Subcutaneous abdominal adipose tissue (tissue), 5 donors: ENCODE data around the gene STT3A.
"Not testable (repeated sequence)": the region's sequence is repeated elsewhere in the genome, so short reads cannot be mapped to it uniquely, and the experiment has no call there.

Source experiments
- H3K27ac ChIP-seq: one replicate; pipeline ENCODE4 v1.7.0; 2013; ENCODE audit warnings: low read depth, mild to moderate bottlenecking, inconsistent platforms, low read length, moderate library complexity
- H3K27me3 ChIP-seq, 5 donors: one replicate each; pipeline ENCODE4 v1.7.0; 2013; ENCODE audit warnings: low read length in 5 of 5, inconsistent platforms in 1 of 5; ENCODE audit not compliant: control insufficient read depth in 5 of 5, insufficient read depth in 4 of 5
- H3K36me3 ChIP-seq, 5 donors: one replicate each; pipeline ENCODE4 v1.7.0; 2013; ENCODE audit warnings: low read length in 5 of 5; ENCODE audit not compliant: control insufficient read depth in 5 of 5, insufficient read depth in 5 of 5
- H3K4me1 ChIP-seq, 5 donors: one replicate each; pipeline ENCODE4 v1.7.0; 2013; ENCODE audit warnings: low read length in 5 of 5, mild to moderate bottlenecking in 3 of 5, moderate library complexity in 1 of 5; ENCODE audit not compliant: control insufficient read depth in 5 of 5, insufficient read depth in 5 of 5
- H3K4me3 ChIP-seq, 5 donors: one replicate each; pipeline ENCODE4 v1.7.0; 2013; ENCODE audit warnings: low read length in 5 of 5, low read depth in 1 of 5
- H3K9ac ChIP-seq, 5 donors: one replicate each; pipeline ENCODE4 v1.7.0; 2013; ENCODE audit warnings: low read length in 5 of 5, mild to moderate bottlenecking in 4 of 5, moderate library complexity in 3 of 5
- H3K9me3 ChIP-seq, 5 donors: one replicate each; pipeline ENCODE4 v1.7.0; 2013; ENCODE audit warnings: low read length in 5 of 5; ENCODE audit not compliant: control insufficient read depth in 5 of 5
- donor health status: healthy.
- donor health status: healthy.
- donor health status: healthy.
- donor health status: healthy.
- donor health status: healthy.

The STT3A gene

DNA sequence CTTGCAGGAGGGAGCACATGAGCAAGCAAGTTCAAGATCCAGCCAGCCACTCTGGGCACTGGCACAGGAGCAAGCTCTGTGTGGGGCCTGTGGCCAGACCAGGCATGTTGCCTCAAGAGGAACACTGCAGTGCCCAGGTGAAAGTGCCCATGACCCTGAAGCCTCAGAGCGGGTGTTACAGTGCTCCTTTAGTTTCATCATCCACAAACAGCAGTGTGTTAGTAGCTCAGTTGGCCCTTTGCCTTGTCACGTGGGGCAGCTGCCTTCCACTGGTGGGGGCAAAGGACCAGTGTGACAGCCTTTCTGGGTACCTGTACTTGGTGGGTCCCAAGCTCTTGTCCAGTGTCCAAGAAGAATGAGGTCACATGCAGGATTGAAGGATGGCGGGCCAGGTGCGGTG is 26.4 kb upstream of the STT3A start:
- Histone ChIP-seq H3K9ac (no peak overlapping the region), H3K4me1 (peaks cover 6 to 22% (median 18%) of the 10 kb centered on the region in 5 donors), H3K27ac (no peak overlapping the region), H3K27me3 (no peaks in the 10 kb centered on the region), H3K9me3 (no peaks in the 10 kb centered on the region), H3K36me3 (no peaks in the 10 kb centered on the region), H3K4me3 (no peak overlapping the region)

DNA sequence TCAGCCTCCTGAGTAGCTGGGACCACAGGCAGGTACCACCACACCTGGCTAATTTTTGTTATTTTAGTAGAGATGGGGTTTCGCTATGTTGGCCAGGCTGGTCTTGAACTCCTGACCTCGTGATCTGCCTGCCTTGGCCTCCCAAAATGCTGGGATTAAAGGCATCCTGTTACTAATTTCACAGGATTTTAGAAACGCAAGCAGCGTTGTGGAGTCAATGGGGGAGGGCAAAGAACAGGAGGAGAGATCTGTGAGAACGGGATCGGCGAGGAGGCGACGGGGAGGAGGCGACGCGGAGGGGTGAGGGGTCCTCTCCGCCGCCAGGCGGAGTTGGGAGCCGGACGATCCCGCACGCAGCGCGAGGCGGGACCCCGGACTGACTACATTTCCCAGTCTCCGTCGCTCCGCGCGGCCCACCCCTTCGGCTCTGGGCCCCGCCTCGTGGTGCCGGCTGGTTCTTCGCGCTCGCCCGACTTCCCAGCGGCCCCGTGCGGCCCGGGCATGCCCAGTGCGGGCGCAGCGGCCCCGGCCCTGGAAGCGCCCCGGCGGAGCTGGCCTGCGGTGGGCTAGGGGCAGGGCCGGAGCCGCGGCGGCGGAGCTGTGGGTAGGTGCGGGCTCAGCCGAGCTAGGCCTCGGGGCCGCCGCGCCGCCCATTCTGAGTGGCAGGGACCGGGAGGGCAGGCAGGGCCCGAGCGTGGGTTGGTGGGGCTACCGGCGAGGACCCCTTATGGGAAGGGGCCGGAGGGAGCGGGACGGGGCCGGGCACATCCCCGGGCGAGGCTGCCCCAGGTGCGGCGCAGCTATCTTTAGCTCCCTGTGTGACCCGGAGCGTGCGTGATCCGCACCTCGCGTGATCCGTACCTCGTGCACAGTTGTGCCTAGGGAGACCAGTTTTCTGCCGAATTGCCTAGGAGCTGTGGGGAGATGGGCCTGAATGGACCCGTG is 23.4 kb upstream of the STT3A start, which contains the start of gene EI24:
EI24 (plus strand) TSS at position 508 of the 945 bp plus-strand sequence. CDS start 3,051 bp downstream, outside the sequence.
- peaks cover 0 to 15% (median 10%) of the 10 kb centered on the region in 5 donors for H3K36me3 ChIP-seq
- H3K9me3 ChIP-seq = no peaks in the 10 kb centered on the region
- no peaks in the 10 kb centered on the region for H3K27me3 ChIP-seq
- H3K4me1 ChIP-seq = peaks cover 6 to 22% (median 20%) of the 10 kb centered on the region in 5 donors
- peak within 1 kb of the TSS; percentile 85 to 99 (median 97) for H3K9ac ChIP-seq
- peak within 1 kb of the TSS; percentile 76 for H3K27ac ChIP-seq
- peak within 1 kb of the TSS; percentile 81 to 91 (median 89) for H3K4me3 ChIP-seq

- H3K4me1 ChIP-seq = peaks cover 6 to 22% (median 20%) of the 10 kb centered on the region in 5 donors
- H3K9me3 ChIP-seq = no peaks in the 10 kb centered on the region
- H3K36me3 ChIP-seq = peaks cover 6 to 22% (median 18%) of the 10 kb centered on the region in 5 donors
- peak overlapping the region; percentile 85 to 99 (median 97) for H3K9ac ChIP-seq
- H3K4me3 ChIP-seq = peak overlapping the region; percentile 81 to 91 (median 89)
- peak overlapping the region; percentile 76 for H3K27ac ChIP-seq
- H3K27me3 ChIP-seq = no peaks in the 10 kb centered on the region
Observed at GRCh38 chr11:125569915-125570621, 22.6 kb upstream of the STT3A start.

DNA sequence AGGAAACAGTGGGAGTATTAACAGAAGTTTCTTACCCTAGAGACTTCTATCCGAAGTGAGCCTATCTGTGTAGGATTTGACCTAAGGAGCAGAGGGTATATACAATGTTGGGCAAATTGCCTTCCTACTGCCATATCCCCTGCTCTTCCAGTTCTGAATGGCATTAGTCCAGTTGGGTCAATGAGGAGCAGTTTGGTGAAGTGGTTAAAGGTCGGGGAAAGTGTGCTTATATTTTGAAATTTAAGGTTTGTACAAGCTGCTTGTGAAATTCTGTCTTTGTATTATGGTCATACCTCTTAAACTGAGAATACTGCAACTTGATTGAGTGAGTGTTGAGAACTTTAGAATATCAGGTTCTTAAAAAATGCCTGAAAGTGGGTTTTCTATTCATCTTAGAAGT is 21.7 kb upstream of the STT3A start:
- peak overlapping the region in 4 of 5 donors; percentile 38 to 99 (median 93) for H3K9ac ChIP-seq
- H3K27ac ChIP-seq = peak overlapping the region; percentile 76

GRCh38 chr11:125572916-125573315 is 19.7 kb upstream of the STT3A start:
- no peak overlapping the region for H3K27ac ChIP-seq
- H3K9ac ChIP-seq = no peak overlapping the region
- H3K36me3 ChIP-seq = peaks cover 26 to 50% (median 42%) of the 10 kb centered on the region in 5 donors
- H3K4me1 ChIP-seq = peaks cover 6 to 22% (median 20%) of the 10 kb centered on the region in 5 donors
- H3K27me3 ChIP-seq = no peaks in the 10 kb centered on the region
- no peak overlapping the region for H3K4me3 ChIP-seq
- no peaks in the 10 kb centered on the region for H3K9me3 ChIP-seq

More for the DNA sequence above, 21.7 kb upstream of the STT3A start:
- Histone ChIP-seq H3K9me3 (no peaks in the 10 kb centered on the region), H3K36me3 (peaks cover 11 to 31% (median 27%) of the 10 kb centered on the region in 5 donors), H3K4me3 (peak overlapping the region in 1 of 5 donors; percentile 11), H3K4me1 (peaks cover 6 to 22% (median 20%) of the 10 kb centered on the region in 5 donors), H3K27me3 (no peaks in the 10 kb centered on the region)

- H3K36me3 ChIP-seq = peaks cover 43 to 90% (median 73%) of the 10 kb centered on the region in 5 donors
- H3K9me3 ChIP-seq, H3K27ac ChIP-seq, H3K27me3 ChIP-seq, H3K9ac ChIP-seq, H3K4me3 ChIP-seq, H3K4me1 ChIP-seq: not testable (repeated sequence)
Observed at GRCh38 chr11:125577181-125577580, 15.5 kb upstream of the STT3A start.

GRCh38 chr11:125578783-125579182 is 13.9 kb upstream of the STT3A start:
- H3K9ac ChIP-seq = no peak overlapping the region
- no peak overlapping the region for H3K27ac ChIP-seq
- H3K4me3 ChIP-seq = no peak overlapping the region
- no peaks in the 10 kb centered on the region for H3K9me3 ChIP-seq
- no peaks in the 10 kb centered on the region for H3K4me1 ChIP-seq
- H3K27me3 ChIP-seq = no peaks in the 10 kb centered on the region
- H3K36me3 ChIP-seq = peaks cover 55 to 96% (median 83%) of the 10 kb centered on the region in 5 donors

- Histone ChIP-seq H3K36me3 (peaks cover 53 to 96% (median 82%) of the 10 kb centered on the region in 5 donors), H3K4me3 (no peak overlapping the region), H3K27ac (no peak overlapping the region)
Observed at GRCh38 chr11:125579811-125580210, 12.8 kb upstream of the STT3A start.

DNA sequence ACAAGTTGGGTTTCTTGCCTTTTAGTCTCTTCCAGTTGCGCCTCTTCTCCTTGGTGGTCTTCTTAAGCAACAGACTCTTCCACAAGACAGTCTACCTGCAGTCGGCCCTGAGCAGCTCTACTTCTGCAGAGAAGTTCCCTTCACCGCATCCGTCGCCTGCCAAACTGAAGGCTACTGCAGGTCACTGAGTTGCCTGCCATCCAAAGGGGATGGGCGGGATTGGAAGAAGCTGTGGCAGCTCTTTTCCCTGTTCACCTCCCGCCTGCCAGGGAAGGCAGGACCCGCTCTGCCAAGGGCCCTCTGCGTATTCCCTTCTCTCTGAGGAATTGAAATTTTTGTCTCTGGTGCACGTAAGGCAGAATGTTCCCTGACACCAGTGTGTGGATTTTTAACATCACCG is 9.2 kb upstream of the STT3A start:
- no peak overlapping the region for H3K4me3 ChIP-seq
- H3K27ac ChIP-seq = no peak overlapping the region
- H3K9ac ChIP-seq = no peak overlapping the region
- peaks cover 32 to 62% (median 53%) of the 10 kb centered on the region in 5 donors for H3K36me3 ChIP-seq
- H3K4me1 ChIP-seq = no peaks in the 10 kb centered on the region
- H3K9me3 ChIP-seq = no peaks in the 10 kb centered on the region
- H3K27me3 ChIP-seq = no peaks in the 10 kb centered on the region

More at GRCh38 chr11:125579811-125580210, 12.8 kb upstream of the STT3A start:
- Histone ChIP-seq H3K9ac (no peak overlapping the region), H3K9me3 (no peaks in the 10 kb centered on the region), H3K27me3 (no peaks in the 10 kb centered on the region), H3K4me1 (no peaks in the 10 kb centered on the region)
